Transverse colon (tissue), 4 donors: ENCODE measurements around the gene KCNIP3.

ENCODE experiments used
- EP300 ChIP-seq: sonication (generic); formaldehyde crosslinking; IDR thresholded peaks from one replicate; pipeline ENCODE4 v1.6.1; 2017; ENCODE audit warnings: antibody characterized with exemption, low read depth
- POLR2A ChIP-seq: fragments of 450-650 bp; IDR thresholded peaks from one replicate; pipeline ENCODE4 v1.6.1; 2016; ENCODE audit warnings: antibody characterized with exemption, mild to moderate bottlenecking, moderate library complexity
- POLR2AphosphoS5 ChIP-seq, 3 donors: sonication (generic); formaldehyde crosslinking; IDR thresholded peaks; one replicate each; pipeline ENCODE4 v1.6.1; 2016; ENCODE audit warnings: antibody characterized with exemption in 3 of 3
- TF ChIP-seq, protein P1 (sequence below), 5 experiments: fragments of 200-600 bp in 3 of 5; fragments of 450-650 bp in 2 of 5; sonication (generic) in 3 of 5; IDR thresholded peaks; 1 replicate in 2 of 5; 2 replicates in 3 of 5; pipeline ENCODE4 v1.5.1; 2016 to 2017; ENCODE audit warnings: antibody characterized with exemption in 5 of 5, inconsistent platforms in 3 of 5, mild to moderate bottlenecking in 2 of 5, moderate library complexity in 1 of 5

- TF ChIP-seq, protein P1, sequence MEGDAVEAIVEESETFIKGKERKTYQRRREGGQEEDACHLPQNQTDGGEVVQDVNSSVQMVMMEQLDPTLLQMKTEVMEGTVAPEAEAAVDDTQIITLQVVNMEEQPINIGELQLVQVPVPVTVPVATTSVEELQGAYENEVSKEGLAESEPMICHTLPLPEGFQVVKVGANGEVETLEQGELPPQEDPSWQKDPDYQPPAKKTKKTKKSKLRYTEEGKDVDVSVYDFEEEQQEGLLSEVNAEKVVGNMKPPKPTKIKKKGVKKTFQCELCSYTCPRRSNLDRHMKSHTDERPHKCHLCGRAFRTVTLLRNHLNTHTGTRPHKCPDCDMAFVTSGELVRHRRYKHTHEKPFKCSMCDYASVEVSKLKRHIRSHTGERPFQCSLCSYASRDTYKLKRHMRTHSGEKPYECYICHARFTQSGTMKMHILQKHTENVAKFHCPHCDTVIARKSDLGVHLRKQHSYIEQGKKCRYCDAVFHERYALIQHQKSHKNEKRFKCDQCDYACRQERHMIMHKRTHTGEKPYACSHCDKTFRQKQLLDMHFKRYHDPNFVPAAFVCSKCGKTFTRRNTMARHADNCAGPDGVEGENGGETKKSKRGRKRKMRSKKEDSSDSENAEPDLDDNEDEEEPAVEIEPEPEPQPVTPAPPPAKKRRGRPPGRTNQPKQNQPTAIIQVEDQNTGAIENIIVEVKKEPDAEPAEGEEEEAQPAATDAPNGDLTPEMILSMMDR (IDR thresholded peaks at IDR 0.05) = no peak
- no peak for TF ChIP-seq POLR2A
- no peak for TF ChIP-seq POLR2AphosphoS5 (IDR thresholded peaks at IDR 0.05)
- TF ChIP-seq EP300 = no peak
Observed at GRCh38 chr2:95319481-95320343, 22.6 kb downstream of the KCNIP3 start.
